Thyroid gland (tissue), 4 donors: ENCODE results near the gene ADRA1B. TPM values are rescaled to one million over a fixed set of nuclear protein-coding genes. Genes with fewer than 3 reads are reported as not detected.

Experiments used
- DNase-seq, 2 donors: peaks; one replicate each; pipeline ENCODE4 v3.0.0-alpha.2; 2019
- H3K27ac ChIP-seq, 3 donors: fragments of 200-600 bp; sonication (generic); 1 replicate in 2 of 3; 2 replicates in 1 of 3; pipeline ENCODE4 v1.5.1; 2016 to 2019; ENCODE audit warnings: mild to moderate bottlenecking in 1 of 3, moderate library complexity in 1 of 3
- H3K27me3 ChIP-seq: fragments of 200-600 bp; sonication (generic); one replicate; pipeline ENCODE4 v1.5.1; 2019
- H3K36me3 ChIP-seq, 2 donors: fragments of 200-600 bp; sonication (generic); one replicate each; pipeline ENCODE4 v1.5.1; 2016 to 2019
- H3K4me1 ChIP-seq, 2 donors: fragments of 200-600 bp; sonication (generic); one replicate each; pipeline ENCODE4 v1.5.1; 2017 to 2019
- H3K4me3 ChIP-seq, 3 donors: fragments of 200-600 bp; sonication (generic); replicated peaks in 1 of 3; 1 replicate in 2 of 3; 2 replicates in 1 of 3; pipeline ENCODE4 v1.5.1; 2016; ENCODE audit warnings: mild to moderate bottlenecking in 1 of 3
- H3K9me3 ChIP-seq: fragments of 200-600 bp; sonication (generic); one replicate; pipeline ENCODE4 v1.5.1; 2017
- POLR2A ChIP-seq, 2 donors: fragments of 450-650 bp; IDR thresholded peaks; one replicate each; pipeline ENCODE4 v1.6.1; 2017; ENCODE audit warnings: antibody characterized with exemption in 2 of 2, mild to moderate bottlenecking in 2 of 2, moderate library complexity in 1 of 2
- WGBS, 2 donors: methylation state at CpG; one replicate each; pipeline ENCODE4 v1.1.5; 2017; 5-methylcytosine and 5-hydroxymethylcytosine counted together
- intact Hi-C: fragments of 100-400 bp; cut with DNase I; formaldehyde crosslinking; loops from one replicate; pipeline ENCODE4 v1.15.1; 2023
- total RNA-seq, 4 donors: library from RNA; depleted of rRNA; stranded (reverse); fragments of >200 nt; gene quantifications; one replicate each; pipeline ENCODE4 v1.2.3, GENCODE V29; 2016
- TF ChIP-seq, protein P1 (sequence below), 6 experiments: fragments of 200-600 bp in 3 of 6; fragments of 450-650 bp in 3 of 6; sonication (generic) in 3 of 6; IDR thresholded peaks; one replicate each; pipeline ENCODE4 v1.5.1; 2016 to 2019; ENCODE audit warnings: antibody characterized with exemption in 6 of 6, mild to moderate bottlenecking in 2 of 6, inconsistent platforms in 1 of 6, moderate library complexity in 1 of 6

The ADRA1B gene
- total RNA-seq, 4 donors from 2014 or later = 1.2 to 13.2 (median 3.1) TPM

DNA sequence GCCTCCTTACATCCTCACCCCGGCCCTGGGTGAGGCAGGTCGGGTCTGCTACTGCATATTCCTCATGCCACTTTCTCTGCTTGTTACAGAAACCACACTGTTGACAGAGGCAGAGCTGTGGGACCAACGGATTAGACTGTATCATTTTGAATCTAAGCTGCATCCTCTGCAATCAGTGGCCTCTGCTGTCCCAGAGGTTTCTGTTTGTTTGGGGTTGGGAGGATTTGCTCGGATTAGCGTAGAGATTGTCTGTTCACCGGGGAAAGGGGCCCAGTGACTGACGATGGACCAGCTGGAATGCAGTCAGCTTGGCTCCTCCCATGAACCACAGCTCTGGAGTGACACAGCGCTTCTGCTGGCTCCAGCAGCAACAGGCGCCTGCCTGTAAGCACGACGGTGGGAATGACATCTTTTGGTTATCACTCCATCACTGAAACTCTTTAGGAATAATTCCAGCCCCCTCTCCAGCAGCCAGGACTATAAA is 37.3 kb upstream of the ADRA1B start:
- DNase-seq = peak; percentile 68 to 77
- Histone ChIP-seq H3K4me1 (peaks cover 19 to 23% of the 10 kb centered on the region in 2 donors), H3K9me3 (no peaks in the 10 kb centered on the region), H3K27ac (peak overlapping the region; percentile 74 to 96 (median 79)), H3K4me3 (no peak overlapping the region), H3K36me3 (no peaks in the 10 kb centered on the region), H3K27me3 (no peaks in the 10 kb centered on the region)
- TF ChIP-seq, protein P1, sequence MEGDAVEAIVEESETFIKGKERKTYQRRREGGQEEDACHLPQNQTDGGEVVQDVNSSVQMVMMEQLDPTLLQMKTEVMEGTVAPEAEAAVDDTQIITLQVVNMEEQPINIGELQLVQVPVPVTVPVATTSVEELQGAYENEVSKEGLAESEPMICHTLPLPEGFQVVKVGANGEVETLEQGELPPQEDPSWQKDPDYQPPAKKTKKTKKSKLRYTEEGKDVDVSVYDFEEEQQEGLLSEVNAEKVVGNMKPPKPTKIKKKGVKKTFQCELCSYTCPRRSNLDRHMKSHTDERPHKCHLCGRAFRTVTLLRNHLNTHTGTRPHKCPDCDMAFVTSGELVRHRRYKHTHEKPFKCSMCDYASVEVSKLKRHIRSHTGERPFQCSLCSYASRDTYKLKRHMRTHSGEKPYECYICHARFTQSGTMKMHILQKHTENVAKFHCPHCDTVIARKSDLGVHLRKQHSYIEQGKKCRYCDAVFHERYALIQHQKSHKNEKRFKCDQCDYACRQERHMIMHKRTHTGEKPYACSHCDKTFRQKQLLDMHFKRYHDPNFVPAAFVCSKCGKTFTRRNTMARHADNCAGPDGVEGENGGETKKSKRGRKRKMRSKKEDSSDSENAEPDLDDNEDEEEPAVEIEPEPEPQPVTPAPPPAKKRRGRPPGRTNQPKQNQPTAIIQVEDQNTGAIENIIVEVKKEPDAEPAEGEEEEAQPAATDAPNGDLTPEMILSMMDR (IDR thresholded peaks at IDR 0.05) = no peak
- TF ChIP-seq POLR2A (IDR thresholded peaks at IDR 0.05) = no peak
- 7 to 8% methylated on average over 8 to 11 of the region's 11 CpGs for WGBS, 2 donors
- intact Hi-C loops = no loop called here

DNA sequence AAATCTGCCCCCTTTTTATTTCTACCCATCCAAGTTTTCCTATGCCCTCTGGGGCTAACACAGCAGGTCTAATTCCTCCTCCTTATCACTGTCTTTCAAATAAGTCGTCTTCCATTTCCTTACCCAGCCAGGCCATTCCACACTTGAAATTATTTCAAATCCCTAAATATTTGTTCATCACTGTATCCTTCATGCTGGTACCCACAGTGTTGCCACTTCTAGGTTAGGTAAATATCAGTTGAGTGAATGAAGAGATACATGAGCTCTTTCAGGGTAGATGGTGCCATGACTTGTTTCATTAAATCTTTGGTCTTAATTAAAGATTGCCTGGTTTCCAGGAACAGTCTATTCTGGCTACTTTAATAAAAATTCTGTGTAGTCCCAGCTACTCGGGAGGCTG is 35.6 kb upstream of the ADRA1B start:
- DNase-seq = no peak
- Histone ChIP-seq H3K36me3 (no peaks in the 10 kb centered on the region), H3K27me3 (no peaks in the 10 kb centered on the region), H3K4me3 (no peak overlapping the region), H3K27ac (no peak overlapping the region), H3K4me1 (peaks cover 19 to 23% of the 10 kb centered on the region in 2 donors), H3K9me3 (no peaks in the 10 kb centered on the region)
- no peak for TF ChIP-seq POLR2A (IDR thresholded peaks at IDR 0.05)
- TF ChIP-seq, protein P1 (IDR thresholded peaks at IDR 0.05) = no peak
- intact Hi-C loops = no loop called here
- 92% methylated on average over 2 of the region's 2 CpGs for WGBS, 2 donors

DNA sequence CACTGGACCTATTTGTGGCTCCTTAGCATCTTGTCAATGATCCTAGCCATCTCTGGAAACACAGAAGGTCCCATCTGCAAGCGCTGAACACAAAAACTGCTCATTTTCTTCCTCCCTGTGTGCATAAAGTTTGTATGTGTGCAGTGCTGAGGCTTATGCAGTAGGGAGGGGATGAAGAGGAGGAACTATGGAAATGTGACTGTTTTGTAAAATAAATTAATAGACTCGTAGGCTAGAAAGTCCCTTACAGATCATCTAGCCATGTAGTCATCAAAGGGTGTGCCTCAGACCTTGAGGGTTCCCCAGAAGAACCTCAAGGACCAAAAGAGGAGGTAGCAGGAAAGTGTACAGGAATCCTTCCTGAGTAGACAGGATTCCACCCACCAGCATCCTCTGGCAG is 34.3 kb upstream of the ADRA1B start:
- intact Hi-C loops = no loop called here
- DNase-seq = no peak
- Histone ChIP-seq H3K9me3 (no peaks in the 10 kb centered on the region), H3K4me3 (no peak overlapping the region), H3K27ac (no peak overlapping the region), H3K27me3 (no peaks in the 10 kb centered on the region), H3K36me3 (no peaks in the 10 kb centered on the region), H3K4me1 (peaks cover 19 to 23% of the 10 kb centered on the region in 2 donors)
- TF ChIP-seq, protein P1 (IDR thresholded peaks at IDR 0.05) = no peak
- TF ChIP-seq POLR2A (IDR thresholded peaks at IDR 0.05) = no peak
- 77 to 82% methylated on average over 2 of the region's 2 CpGs for WGBS, 2 donors

DNA sequence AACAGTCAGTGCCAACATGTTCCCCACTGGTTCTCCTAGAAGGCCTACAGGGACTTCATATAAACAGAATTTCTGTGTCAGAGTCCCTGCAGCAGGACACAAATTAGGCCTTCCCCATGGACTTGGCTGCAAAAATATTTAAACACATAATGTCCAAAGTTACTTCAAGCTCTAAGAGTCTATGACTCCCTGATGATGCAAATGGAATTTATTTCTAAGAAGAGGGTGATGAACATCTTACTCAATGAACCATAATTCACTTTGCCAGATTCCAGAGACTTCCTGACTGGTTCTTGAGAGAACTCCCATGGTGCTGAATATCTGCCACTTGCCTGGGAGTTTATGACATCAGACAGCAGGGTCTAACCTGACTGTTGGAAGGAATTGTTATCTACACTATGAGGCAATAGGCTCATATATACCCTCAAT is 32.7 kb upstream of the ADRA1B start:
- intact Hi-C loops = no loop called here
- Histone ChIP-seq H3K4me1 (peaks cover 7 to 10% of the 10 kb centered on the region in 2 donors), H3K36me3 (no peaks in the 10 kb centered on the region), H3K27me3 (no peaks in the 10 kb centered on the region), H3K27ac (no peak overlapping the region), H3K4me3 (no peak overlapping the region), H3K9me3 (no peaks in the 10 kb centered on the region)
- no peak for DNase-seq
- TF ChIP-seq, protein P1 (IDR thresholded peaks at IDR 0.05) = no peak
- no peak for TF ChIP-seq POLR2A (IDR thresholded peaks at IDR 0.05)

DNA sequence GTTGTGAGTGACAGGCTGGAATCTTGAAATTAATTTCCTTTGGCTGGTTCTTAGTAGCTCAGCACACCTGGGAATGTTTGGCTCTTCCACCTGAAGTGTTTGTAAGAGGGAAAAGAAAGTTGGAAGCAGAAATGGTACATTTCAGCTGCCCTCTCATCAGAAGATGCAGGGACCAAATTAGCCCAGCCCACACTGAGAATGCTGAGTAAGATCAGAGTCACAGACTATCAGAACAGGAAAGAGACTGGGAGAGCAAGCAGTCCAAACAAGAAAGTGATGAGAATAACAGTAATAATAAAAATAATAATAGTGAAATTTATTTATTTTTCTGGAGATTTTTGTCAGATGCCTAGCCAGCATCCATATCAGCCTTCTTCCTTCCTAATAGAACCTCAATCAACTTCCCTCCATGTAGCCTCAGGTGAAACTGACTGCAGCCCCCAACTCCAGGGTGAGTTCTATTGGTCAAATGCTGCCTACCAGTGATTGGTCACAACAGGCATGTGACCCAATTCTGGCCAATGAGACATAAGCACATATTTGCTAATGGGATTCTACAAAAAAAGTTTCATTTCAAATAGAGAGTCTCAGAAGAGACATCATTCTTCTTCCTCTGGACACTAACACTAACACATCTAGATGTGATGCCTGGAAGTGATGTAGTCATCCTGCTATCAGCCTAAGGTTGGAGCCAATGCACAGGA is 31.2 kb upstream of the ADRA1B start:
- no peak for DNase-seq
- H3K4me1 ChIP-seq = no peaks in the 10 kb centered on the region
- H3K4me3 ChIP-seq = no peak overlapping the region
- intact Hi-C loops = no loop called here
- TF ChIP-seq, protein P1 (IDR thresholded peaks at IDR 0.05) = no peak
- TF ChIP-seq POLR2A (IDR thresholded peaks at IDR 0.05) = no peak
- no peaks in the 10 kb centered on the region for H3K36me3 ChIP-seq
- no peak overlapping the region for H3K27ac ChIP-seq
- H3K27me3 ChIP-seq = no peaks in the 10 kb centered on the region
- no peaks in the 10 kb centered on the region for H3K9me3 ChIP-seq
